Type B pancreatic cell (in vitro differentiated cells): ENCODE data around the gene BMI1. TPM values are rescaled to one million over a fixed set of nuclear protein-coding genes. Genes with fewer than 3 reads are reported as not detected.

Experiments used
- DNase-seq: peaks from one replicate; pipeline ENCODE4 v3.0.0; 2021; ENCODE audit warnings: mixed read lengths; ENCODE audit not compliant: unreplicated experiment; ENCODE audit errors: extremely low spot score
- H3K27ac Mint-ChIP-seq: 2 replicates; pipeline ENCODE4 v1.8.0; 2021; ENCODE audit warnings: mild to moderate bottlenecking, mixed read lengths
- H3K27me3 Mint-ChIP-seq: 2 replicates; pipeline ENCODE4 v1.8.0; 2021; ENCODE audit warnings: mixed read lengths
- H3K36me3 Mint-ChIP-seq: 2 replicates; pipeline ENCODE4 v1.8.0; 2021; ENCODE audit warnings: mixed read lengths
- H3K4me1 Mint-ChIP-seq: one replicate; pipeline ENCODE4 v1.8.0; 2021; ENCODE audit warnings: mixed read lengths; ENCODE audit not compliant: unreplicated experiment
- H3K4me3 Mint-ChIP-seq: 2 replicates; pipeline ENCODE4 v1.8.0; 2021; ENCODE audit warnings: mild to moderate bottlenecking, mixed read lengths
- H3K9me3 Mint-ChIP-seq: 2 replicates; pipeline ENCODE4 v1.8.0; 2021; ENCODE audit warnings: mixed read lengths
- total RNA-seq: library from RNA; stranded (reverse); gene quantifications from 2 replicates; pipeline ENCODE4 v1.2.1, GENCODE V29; 2021; ENCODE audit warnings: low replicate concordance
- TF ChIP-seq, protein P1 (sequence below): fragments of 200-600 bp; sonication (generic); conservative IDR thresholded peaks from 2 replicates; pipeline ENCODE4 v1.5.0; 2021; ENCODE audit warnings: antibody characterized with exemption, mild to moderate bottlenecking

Gene BMI1
- total RNA-seq, 1 donor from 2014 or later: 36.6 TPM

DNA sequence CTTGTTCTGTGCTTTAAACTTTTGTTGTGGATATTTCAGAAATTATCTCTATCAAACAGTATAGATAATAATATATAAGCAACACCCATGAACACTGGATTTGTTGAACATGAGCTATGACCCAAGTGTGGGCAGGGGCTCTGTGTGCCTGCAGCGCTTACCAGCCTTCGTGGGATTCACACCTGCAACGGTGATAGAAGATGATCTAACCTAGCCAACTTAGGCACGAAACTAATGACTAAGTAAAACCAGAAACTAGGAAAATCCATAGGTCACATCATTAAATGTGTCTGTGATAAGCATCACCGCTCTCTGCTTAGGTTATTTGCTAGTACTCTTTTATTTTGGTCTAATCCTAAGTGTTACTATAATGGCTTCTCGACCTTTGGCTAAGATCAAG lies 42.4 kb downstream of the BMI1 start:
- TF ChIP-seq, protein P1, sequence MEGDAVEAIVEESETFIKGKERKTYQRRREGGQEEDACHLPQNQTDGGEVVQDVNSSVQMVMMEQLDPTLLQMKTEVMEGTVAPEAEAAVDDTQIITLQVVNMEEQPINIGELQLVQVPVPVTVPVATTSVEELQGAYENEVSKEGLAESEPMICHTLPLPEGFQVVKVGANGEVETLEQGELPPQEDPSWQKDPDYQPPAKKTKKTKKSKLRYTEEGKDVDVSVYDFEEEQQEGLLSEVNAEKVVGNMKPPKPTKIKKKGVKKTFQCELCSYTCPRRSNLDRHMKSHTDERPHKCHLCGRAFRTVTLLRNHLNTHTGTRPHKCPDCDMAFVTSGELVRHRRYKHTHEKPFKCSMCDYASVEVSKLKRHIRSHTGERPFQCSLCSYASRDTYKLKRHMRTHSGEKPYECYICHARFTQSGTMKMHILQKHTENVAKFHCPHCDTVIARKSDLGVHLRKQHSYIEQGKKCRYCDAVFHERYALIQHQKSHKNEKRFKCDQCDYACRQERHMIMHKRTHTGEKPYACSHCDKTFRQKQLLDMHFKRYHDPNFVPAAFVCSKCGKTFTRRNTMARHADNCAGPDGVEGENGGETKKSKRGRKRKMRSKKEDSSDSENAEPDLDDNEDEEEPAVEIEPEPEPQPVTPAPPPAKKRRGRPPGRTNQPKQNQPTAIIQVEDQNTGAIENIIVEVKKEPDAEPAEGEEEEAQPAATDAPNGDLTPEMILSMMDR: no peak
- Mint-ChIP-seq H3K36me3 (no peaks in the 10 kb centered on the region), H3K4me3 (no peak overlapping the region), H3K27me3 (no peaks in the 10 kb centered on the region), H3K27ac (no peak overlapping the region), H3K9me3 (no peaks in the 10 kb centered on the region), H3K4me1 (no peaks in the 10 kb centered on the region)
- DNase-seq: no peak

DNA sequence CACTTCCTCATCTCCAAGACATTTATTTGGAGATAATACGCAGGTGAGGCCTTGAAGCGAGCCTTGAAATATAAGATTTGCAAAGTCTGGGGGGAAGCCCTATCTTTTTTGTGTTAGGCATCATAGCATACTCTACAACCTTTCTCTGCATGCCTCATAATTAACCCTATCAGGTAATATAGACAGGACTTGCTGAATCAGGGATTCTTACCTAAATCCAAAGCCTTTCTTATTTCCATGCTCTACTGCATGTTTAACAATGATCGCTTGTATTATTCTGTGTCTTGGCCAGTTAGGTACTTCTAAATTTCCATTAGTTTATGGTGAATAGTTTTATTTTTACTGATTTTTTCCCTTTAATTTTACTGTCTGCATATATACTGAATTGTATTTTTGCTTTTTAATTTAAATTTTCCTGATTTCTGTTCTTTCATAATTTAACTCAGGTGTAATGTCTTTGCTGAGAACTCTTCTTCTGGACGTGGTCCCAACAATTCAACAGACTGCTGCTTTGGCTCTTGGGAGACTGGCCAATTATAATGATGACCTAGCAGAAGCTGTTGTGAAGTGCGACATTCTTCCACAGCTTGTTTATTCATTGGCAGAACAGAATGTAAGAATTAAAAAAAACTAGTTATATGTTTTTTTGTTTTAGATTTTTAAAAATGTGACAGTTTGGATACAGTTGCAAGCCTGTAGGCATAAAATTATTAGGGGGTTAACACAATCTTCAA lies 43.7 kb downstream of the BMI1 start:
- no peaks in the 10 kb centered on the region for H3K27me3 Mint-ChIP-seq
- H3K4me1 Mint-ChIP-seq: no peaks in the 10 kb centered on the region
- H3K36me3 Mint-ChIP-seq: no peaks in the 10 kb centered on the region
- no peak for DNase-seq
- H3K4me3 Mint-ChIP-seq: no peak overlapping the region
- no peak overlapping the region for H3K27ac Mint-ChIP-seq
- TF ChIP-seq, protein P1: no peak
- no peaks in the 10 kb centered on the region for H3K9me3 Mint-ChIP-seq

DNA sequence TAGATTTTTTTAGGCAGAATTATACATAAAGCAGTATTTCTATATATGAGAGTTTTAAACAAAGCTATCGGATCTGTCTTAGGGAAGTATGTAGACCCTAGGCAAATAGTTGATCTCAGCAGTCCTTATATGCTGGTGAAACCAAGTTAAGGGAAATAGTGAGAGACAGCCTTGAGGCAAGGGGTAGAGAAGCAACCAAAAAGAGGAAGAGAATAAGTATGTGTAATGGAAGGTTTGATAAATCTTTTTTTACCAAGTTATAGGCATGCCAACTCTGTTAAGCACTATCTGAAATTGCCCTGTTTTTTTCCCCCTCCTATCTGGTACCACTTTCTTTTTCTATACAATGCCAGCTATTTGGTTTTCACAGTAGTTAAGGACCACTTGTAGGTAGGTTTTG lies 44.3 kb downstream of the BMI1 start:
- H3K36me3 Mint-ChIP-seq: no peaks in the 10 kb centered on the region
- no peaks in the 10 kb centered on the region for H3K9me3 Mint-ChIP-seq
- H3K4me1 Mint-ChIP-seq: no peaks in the 10 kb centered on the region
- TF ChIP-seq, protein P1: no peak
- no peak overlapping the region for H3K4me3 Mint-ChIP-seq
- DNase-seq: no peak
- no peak overlapping the region for H3K27ac Mint-ChIP-seq
- H3K27me3 Mint-ChIP-seq: no peaks in the 10 kb centered on the region

DNA sequence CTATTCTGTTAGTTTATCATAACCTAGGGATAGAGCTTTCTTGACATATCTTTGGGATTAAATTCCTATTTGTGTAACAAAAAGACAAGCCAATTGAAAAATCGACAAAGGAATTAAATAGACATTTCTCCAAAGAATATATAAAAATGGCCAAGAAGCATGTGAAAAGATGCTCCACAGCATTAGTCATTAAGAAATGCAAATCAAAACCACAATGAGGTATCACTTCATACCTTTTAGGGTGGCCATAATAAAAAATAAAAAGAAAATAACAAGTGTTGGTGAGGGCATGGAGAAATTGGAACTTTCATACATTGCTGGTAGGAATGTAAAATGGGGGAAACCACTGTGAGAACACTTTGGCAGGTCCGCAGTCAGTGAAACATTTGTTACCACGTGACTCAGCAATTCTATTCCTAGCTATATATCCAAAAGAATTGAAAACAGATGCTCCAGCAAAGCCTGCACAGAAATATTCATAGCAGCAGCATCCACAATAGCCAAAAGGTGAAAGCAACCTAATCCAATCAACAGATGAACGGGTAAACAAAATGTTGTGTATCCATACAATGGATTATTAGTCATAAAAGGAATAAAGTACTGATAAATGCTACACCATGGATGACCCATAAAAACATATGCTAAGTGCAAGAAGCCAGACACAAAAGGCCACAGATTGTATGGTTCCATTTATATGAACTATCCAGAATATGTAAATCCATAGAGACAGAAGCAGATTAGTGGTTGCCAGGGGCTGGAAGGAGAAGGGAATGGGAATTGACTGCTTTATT lies 44.9 kb downstream of the BMI1 start:
- H3K9me3 Mint-ChIP-seq: no peaks in the 10 kb centered on the region
- H3K36me3 Mint-ChIP-seq: no peaks in the 10 kb centered on the region
- H3K27me3 Mint-ChIP-seq: no peaks in the 10 kb centered on the region
- no peaks in the 10 kb centered on the region for H3K4me1 Mint-ChIP-seq
- H3K27ac Mint-ChIP-seq: no peak overlapping the region
- no peak overlapping the region for H3K4me3 Mint-ChIP-seq
- no peak for DNase-seq
- TF ChIP-seq, protein P1: no peak

DNA sequence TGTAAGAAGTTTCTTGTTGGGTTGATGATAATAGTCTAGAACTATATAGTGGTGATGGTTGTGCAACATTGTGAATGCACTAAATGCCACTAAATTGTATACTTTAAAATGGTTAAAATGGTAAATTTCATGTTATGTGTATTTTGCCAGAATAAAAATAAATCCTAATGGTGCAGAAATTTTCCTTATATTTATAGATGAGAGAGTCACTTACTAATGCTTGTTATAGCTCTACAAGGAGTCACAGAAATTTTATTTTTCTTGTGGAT lies 45.5 kb downstream of the BMI1 start:
- Mint-ChIP-seq H3K9me3 (no peaks in the 10 kb centered on the region), H3K4me1 (no peaks in the 10 kb centered on the region), H3K27ac (no peak overlapping the region), H3K36me3 (no peaks in the 10 kb centered on the region), H3K4me3 (no peak overlapping the region), H3K27me3 (no peaks in the 10 kb centered on the region)
- TF ChIP-seq, protein P1: no peak
- no peak for DNase-seq
